GM12878 (cell line): ENCODE measurements around the gene CHKA. TPM values are rescaled to one million over a fixed set of nuclear protein-coding genes. Genes with fewer than 3 reads are reported as not detected.

ENCODE experiments used
- ATAC-seq: fragments of 200-7000 bp; cut with Tn5 transposase; 3 replicates; pipeline ENCODE4 v1.9.1; 2020; ENCODE audit warnings: mild to moderate bottlenecking, moderate library complexity
- BruUV-seq: library from RNA; stranded (reverse); fragments of 400-500 nt; replicated peaks from 2 replicates; lab custom pipeline; 2021; lab: Mats Ljungman, UMichigan
- CTCF ChIA-PET: fragments of 300-600 bp; sonication (Branson Sonifier 250); formaldehyde crosslinking; extraction: SDS; loops from one replicate; lab custom pipeline; 2021; ENCODE audit warnings: inconsistent platforms; lab: Yijun Ruan, JAX
- POLR2A ChIA-PET: fragments of 350-600 bp; formaldehyde crosslinking; extraction: SDS; loops from one replicate; lab custom pipeline; 2021; ENCODE audit warnings: inconsistent platforms; lab: Charles Lee
- RAD21 ChIA-PET: fragments of 300-600 bp; sonication (Branson Sonifier 250); formaldehyde crosslinking; loops from one replicate; lab custom pipeline; 2023; ENCODE audit warnings: antibody characterized with exemption; ENCODE audit not compliant: unreplicated experiment; lab: Charles Lee
- SMC1A ChIA-PET: fragments of 300-600 bp; sonication (Branson Sonifier 250); formaldehyde crosslinking; loops from one replicate; lab custom pipeline; 2023; ENCODE audit not compliant: unreplicated experiment, uncharacterized antibody; lab: Charles Lee
- DNase-seq: peaks from one replicate; pipeline ENCODE4 v3.0.0-alpha.2; 2011; ENCODE audit warnings: low read depth, low spot score
- FAIRE-seq: peaks from 3 replicates; lab custom pipeline; 2011; peaks lifted over from hg19 to GRCh38; lab: Jason Lieb, UNC
- H2AFZ ChIP-seq: 2 replicates; pipeline ENCODE4 v1.6.0; 2011; ENCODE audit warnings: low read depth, low read length, control low read depth; ENCODE audit not compliant: control insufficient read depth
- H3K27ac ChIP-seq: 2 replicates; pipeline ENCODE4 v1.5.1; 2011; ENCODE audit warnings: control low read depth; ENCODE audit not compliant: control insufficient read depth, insufficient read depth
- H3K27me3 ChIP-seq, 2 experiments: replicated peaks in 1 of 2; 2 replicates each; pipeline versions ENCODE4 v1.6.0 to v1.6.1; 2011; ENCODE audit warnings: low read length in 1 of 2; ENCODE audit not compliant: control insufficient read depth in 2 of 2, insufficient read depth in 2 of 2
- H3K36me3 ChIP-seq, 2 experiments: 2 replicates each; pipeline ENCODE4 v1.5.1; 2011; ENCODE audit warnings: low read length in 1 of 2; ENCODE audit not compliant: control insufficient read depth in 2 of 2, insufficient read depth in 2 of 2
- H3K4me1 ChIP-seq: 2 replicates; pipeline ENCODE4 v1.6.1; 2011; ENCODE audit warnings: mild to moderate bottlenecking, low read length, moderate library complexity, mixed read lengths; ENCODE audit not compliant: control insufficient read depth, insufficient read depth
- H3K4me2 ChIP-seq: 2 replicates; pipeline ENCODE4 v1.6.0; 2011; ENCODE audit warnings: control low read depth; ENCODE audit not compliant: control insufficient read depth, insufficient read depth
- H3K4me3 ChIP-seq: fragments of 200-600 bp; sonication (generic); 2 replicates; pipeline ENCODE4 v1.5.1; 2016
- H3K79me2 ChIP-seq: 2 replicates; pipeline ENCODE4 v1.6.0; 2011; ENCODE audit warnings: low read length; ENCODE audit not compliant: control insufficient read depth, insufficient read depth
- H3K9ac ChIP-seq: 2 replicates; pipeline ENCODE4 v1.8.0; 2011; ENCODE audit warnings: low read length, control low read depth, mixed read lengths; ENCODE audit not compliant: control insufficient read depth, insufficient read depth
- H3K9me3 ChIP-seq: replicated peaks from 3 replicates; pipeline ENCODE4 v1.5.1; 2011; ENCODE audit warnings: mild to moderate bottlenecking, low read length; ENCODE audit not compliant: control insufficient read depth, insufficient read depth
- H4K20me1 ChIP-seq: 2 replicates; pipeline ENCODE4 v1.6.0; 2011; ENCODE audit not compliant: control insufficient read depth, insufficient read depth
- CUX1 ChIP-seq: IDR thresholded peaks from 2 replicates; pipeline ENCODE4 v1.6.1; 2012; ENCODE audit warnings: improper control_type of control experiment, low read depth, low read length; ENCODE audit not compliant: insufficient replicate concordance
- E2F8 ChIP-seq: fragments of 450-650 bp; IDR thresholded peaks from 2 replicates; pipeline ENCODE4 v1.6.1; 2018; ENCODE audit warnings: mild to moderate bottlenecking, low read depth, moderate library complexity; ENCODE audit not compliant: partially characterized antibody
- FOXK2 ChIP-seq: fragments of 450-650 bp; IDR thresholded peaks from 2 replicates; pipeline ENCODE4 v1.6.1; 2017; ENCODE audit warnings: mild to moderate bottlenecking, moderate library complexity
- USF2 ChIP-seq: IDR thresholded peaks from 2 replicates; pipeline ENCODE4 v1.6.1; 2011; ENCODE audit warnings: low read depth, low read length, improper control_type of control experiment, borderline replicate concordance
- YY1 ChIP-seq: IDR thresholded peaks from 2 replicates; pipeline ENCODE4 v1.6.1; 2011; ENCODE audit warnings: low read depth, mild to moderate bottlenecking, low read length
- ZBTB40 ChIP-seq: fragments of 450-650 bp; IDR thresholded peaks from 2 replicates; pipeline ENCODE4 v1.6.1; 2016; ENCODE audit warnings: mild to moderate bottlenecking, moderate library complexity, borderline replicate concordance
- ZNF207 ChIP-seq: fragments of 450-650 bp; IDR thresholded peaks from 2 replicates; pipeline ENCODE4 v1.6.1; 2014; ENCODE audit warnings: antibody characterized with exemption, mild to moderate bottlenecking, borderline replicate concordance
- WGBS: methylation state at CpG from one replicate; pipeline ENCODE4 v1.1.6; 2016; ENCODE audit warnings: low lambda C conversion rate; ENCODE audit not compliant: insufficient replicate concordance, insufficient coverage; ENCODE audit errors: missing lambda C conversion rate; 5-methylcytosine and 5-hydroxymethylcytosine counted together
- in situ Hi-C: fragments of 300-500 bp; cut with MboI; formaldehyde crosslinking; loops from 9 replicates; pipeline ENCODE4 v1.14.3; 2018; ENCODE audit warnings: mixed read lengths
- intact Hi-C: fragments of 100-400 bp; cut with micrococcal nuclease; formaldehyde crosslinking; loops from one replicate; pipeline ENCODE4 v1.14.2; 2022; ENCODE audit not compliant: unreplicated experiment
- polyA plus RNA-seq, 11 experiments: library from polyadenylated mRNA; depleted of rRNA in 4 of 11; unstranded in 6 of 11; stranded (reverse) in 5 of 11; fragments of >200 nt; fragmentation: Nextera tagmentation in 4 of 11; fragmentation: Illumina TruSeq in 1 of 11; extraction: Ambion mirVana in 4 of 11; extraction: Trizol in 1 of 11; gene quantifications; 1 replicate in 1 of 11; 2 replicates in 10 of 11; pipeline versions ENCODE4 v1.2.1 to v1.2.3, GENCODE V29; 2011 to 2016; ENCODE audit warnings: inconsistent platforms in 2 of 11, missing spikeins in 2 of 11, low read depth in 1 of 11
- total RNA-seq, 4 experiments: library from RNA; depleted of rRNA in 3 of 4; stranded (reverse); fragments of >200 nt in 3 of 4; fragmentation: Illumina TruSeq in 1 of 4; extraction: Trizol in 1 of 4; gene quantifications; 2 replicates each; pipeline versions ENCODE4 v1.2.1 to v1.2.3, GENCODE V29; 2013 to 2021

CHKA gene
- total and polyA plus RNA-seq, 10 of the 15 experiments (the other 5 are each of a cell fraction or from before 2014, with no cell fraction given) = 5.2 to 29.2 (median 21.2) TPM

GRCh38 chr11:68140496-68141245 lies 19.5 kb upstream of the CHKA start (continued):
- TF ChIP-seq E2F8 = no peak
- no peak for TF ChIP-seq FOXK2
- TF ChIP-seq, all 136 proteins: peak for 0

GRCh38 chr11:68138237-68138636 lies 17.0 kb upstream of the CHKA start:
- DNase-seq (no peak), FAIRE-seq (no peak), ATAC-seq (no peak)
- Histone ChIP-seq H3K4me2 (no peak overlapping the region), H3K4me1 (peaks cover 8% of the 10 kb centered on the region), H3K9ac (no peak overlapping the region), H3K9me3 (no peaks in the 10 kb centered on the region; the same call in 2 of the 3 replicates), H3K36me3 (no peaks in the 10 kb centered on the region), H4K20me1 (no peaks in the 10 kb centered on the region), H3K79me2 (no peaks in the 10 kb centered on the region), H3K4me3 (no peak overlapping the region), H2AFZ (no peak overlapping the region), H3K27ac (no peak overlapping the region), H3K27me3 (no peaks in the 10 kb centered on the region)
- ChIA-PET SMC1A (no interaction called here), CTCF (no interaction called here), POLR2A (interaction anchor here (0.5 kb wide), 1 partner anchor 12 kb away, joined by 4 read pairs; no protein-coding TSS in a partner anchor), RAD21 (no interaction called here)
- WGBS = 70% methylated on average over 4 of the region's 4 CpGs
- intact Hi-C loops (no loop called here), in situ Hi-C loops (no loop called here)
- no TSS peak for BruUV-seq
- no peak for TF ChIP-seq USF2
- no peak for TF ChIP-seq YY1
- TF ChIP-seq ZBTB40 = no peak
- TF ChIP-seq CUX1 = no peak
- no peak for TF ChIP-seq ZNF207
